HL-60 (cell line): Measurements from ENCODE around the gene MYH11.
"Not testable (repeated sequence)": the region's sequence is repeated elsewhere in the genome, so short reads cannot be mapped to it uniquely, and the experiment has no call there.

Source experiments
- DNase-seq, 2 experiments: peaks; one replicate each; pipeline ENCODE4 v3.0.0-alpha.2; 2010 to 2020; ENCODE audit warnings: low read depth in 1 of 2, low spot score in 1 of 2
- H3K27ac ChIP-seq: fragments of 250-450 bp; sonication (Bioruptor Pico); replicated peaks from 2 replicates; pipeline ENCODE4 v1.5.1; 2020; ENCODE audit warnings: mild to moderate bottlenecking, moderate library complexity
- H3K27me3 ChIP-seq: fragments of 250-450 bp; sonication (Bioruptor Pico); 2 replicates; pipeline ENCODE4 v1.5.1; 2021; ENCODE audit warnings: mild to moderate bottlenecking, moderate library complexity; ENCODE audit not compliant: insufficient read depth, poor library complexity, severe bottlenecking
- H3K4me3 ChIP-seq: replicated peaks from 2 replicates; pipeline ENCODE4 v1.5.1; 2011; ENCODE audit warnings: mild to moderate bottlenecking, control low read depth, low read length; ENCODE audit not compliant: insufficient read depth
- GABPA ChIP-seq: IDR thresholded peaks from 2 replicates; pipeline ENCODE4 v1.6.1; 2012; ENCODE audit warnings: low read depth
- POLR2AphosphoS5 ChIP-seq: IDR thresholded peaks from 2 replicates; pipeline ENCODE4 v1.6.1; 2012; ENCODE audit warnings: low read depth
- REST ChIP-seq: IDR thresholded peaks from 2 replicates; pipeline ENCODE4 v1.6.1; 2012; ENCODE audit warnings: low read depth; ENCODE audit not compliant: insufficient replicate concordance
- SPI1 ChIP-seq: IDR thresholded peaks from 2 replicates; pipeline ENCODE4 v1.6.1; 2012; ENCODE audit warnings: low read depth, mild to moderate bottlenecking, borderline replicate concordance
- TF ChIP-seq, protein P1 (sequence below): IDR thresholded peaks from one replicate; pipeline ENCODE4 v1.5.1; 2011; ENCODE audit warnings: low read length, control low read depth, inconsistent platforms; ENCODE audit not compliant: insufficient read depth

The MYH11 gene

DNA sequence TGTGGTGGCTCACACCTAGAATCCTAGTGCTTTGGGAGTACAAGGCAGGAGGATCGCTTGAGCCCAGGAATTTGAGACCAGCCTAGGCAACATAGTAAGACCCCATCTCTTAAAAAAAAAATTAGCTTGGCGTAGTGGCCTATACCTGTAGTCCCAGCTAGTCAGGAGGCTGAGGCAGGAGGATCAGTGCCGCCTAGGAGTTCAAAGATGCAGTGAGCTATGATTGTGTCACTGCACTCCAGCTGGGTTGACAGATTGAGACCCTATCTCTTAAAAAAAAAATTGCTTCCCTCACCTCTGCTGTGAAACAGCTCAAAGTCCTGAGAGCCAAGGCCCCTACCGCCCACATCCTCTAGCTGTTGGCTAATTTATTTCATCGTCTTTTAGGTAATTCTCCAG lies 196.6 kb downstream of the MYH11 start:
- no peaks in the 10 kb centered on the region for H3K27me3 ChIP-seq
- no peak overlapping the region for H3K4me3 ChIP-seq
- DNase-seq = no peak
- TF ChIP-seq REST (no peak), SPI1 (no peak), GABPA (no peak), POLR2AphosphoS5 (no peak)
- TF ChIP-seq, protein P1, sequence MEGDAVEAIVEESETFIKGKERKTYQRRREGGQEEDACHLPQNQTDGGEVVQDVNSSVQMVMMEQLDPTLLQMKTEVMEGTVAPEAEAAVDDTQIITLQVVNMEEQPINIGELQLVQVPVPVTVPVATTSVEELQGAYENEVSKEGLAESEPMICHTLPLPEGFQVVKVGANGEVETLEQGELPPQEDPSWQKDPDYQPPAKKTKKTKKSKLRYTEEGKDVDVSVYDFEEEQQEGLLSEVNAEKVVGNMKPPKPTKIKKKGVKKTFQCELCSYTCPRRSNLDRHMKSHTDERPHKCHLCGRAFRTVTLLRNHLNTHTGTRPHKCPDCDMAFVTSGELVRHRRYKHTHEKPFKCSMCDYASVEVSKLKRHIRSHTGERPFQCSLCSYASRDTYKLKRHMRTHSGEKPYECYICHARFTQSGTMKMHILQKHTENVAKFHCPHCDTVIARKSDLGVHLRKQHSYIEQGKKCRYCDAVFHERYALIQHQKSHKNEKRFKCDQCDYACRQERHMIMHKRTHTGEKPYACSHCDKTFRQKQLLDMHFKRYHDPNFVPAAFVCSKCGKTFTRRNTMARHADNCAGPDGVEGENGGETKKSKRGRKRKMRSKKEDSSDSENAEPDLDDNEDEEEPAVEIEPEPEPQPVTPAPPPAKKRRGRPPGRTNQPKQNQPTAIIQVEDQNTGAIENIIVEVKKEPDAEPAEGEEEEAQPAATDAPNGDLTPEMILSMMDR = no peak
- no peak overlapping the region for H3K27ac ChIP-seq

DNA sequence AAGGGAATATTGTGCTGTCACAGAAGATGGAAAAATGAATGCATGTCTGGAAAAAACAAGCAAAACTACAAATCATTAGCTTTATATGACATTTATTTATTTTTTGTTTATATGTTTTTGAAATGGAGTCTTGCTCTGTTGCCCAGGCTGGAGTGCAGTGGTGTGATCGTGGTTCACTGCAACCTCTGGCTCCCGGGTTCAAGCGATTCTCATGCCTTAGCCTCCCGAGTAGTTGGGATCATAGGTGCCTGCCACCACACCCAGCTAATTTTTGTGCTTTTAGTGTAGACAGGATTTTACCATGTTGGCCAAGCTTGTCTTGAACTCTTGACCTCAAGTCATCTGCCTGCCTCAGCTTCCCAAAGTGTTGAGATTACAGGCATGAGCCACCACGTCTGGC lies 198.3 kb downstream of the MYH11 start:
- TF ChIP-seq GABPA = no peak
- no peak for DNase-seq
- Histone ChIP-seq H3K27me3 (no peaks in the 10 kb centered on the region), H3K4me3 (no peak overlapping the region), H3K27ac (no peak overlapping the region)

DNA sequence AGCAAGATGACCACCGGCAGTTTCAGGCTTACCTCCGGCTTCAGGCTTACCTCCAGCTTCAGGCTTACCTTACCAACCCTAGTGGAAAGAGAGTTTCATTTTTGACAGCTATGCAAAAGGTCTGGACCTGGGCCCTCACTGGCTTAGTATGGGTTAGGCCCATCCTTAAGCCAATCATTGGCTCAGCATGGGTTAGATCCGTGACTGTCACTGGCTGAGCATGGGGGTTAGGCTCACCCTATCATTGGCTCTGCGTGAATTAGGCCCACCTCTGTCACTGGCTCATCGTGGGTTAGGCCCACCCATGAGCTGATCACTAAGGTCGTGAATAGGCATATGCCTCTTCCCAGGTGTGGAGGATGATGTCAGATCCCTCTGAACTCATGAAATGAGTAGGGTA lies 198.7 kb downstream of the MYH11 start:
- DNase-seq = no peak
- Histone ChIP-seq H3K27me3 (no peaks in the 10 kb centered on the region), H3K4me3 (no peak overlapping the region), H3K27ac (no peak overlapping the region)
- TF ChIP-seq REST = no peak

DNA sequence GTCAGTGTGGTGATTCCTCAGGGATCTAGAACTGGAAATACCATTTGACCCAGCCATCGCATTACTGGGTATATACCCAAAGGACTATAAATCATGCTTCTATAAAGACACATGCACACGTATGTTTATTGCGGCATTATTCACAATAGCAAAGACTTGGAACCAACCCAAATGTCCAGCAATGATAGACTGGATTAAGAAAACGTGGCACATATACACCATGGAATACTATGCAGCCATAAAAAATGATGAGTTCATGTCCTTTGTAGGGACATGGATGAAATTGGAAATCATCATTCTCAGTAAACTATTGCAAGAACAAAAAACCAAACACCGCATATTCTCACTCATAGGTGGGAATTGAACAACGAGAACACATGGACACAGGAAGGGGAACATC lies 201.3 kb downstream of the MYH11 start:
- not testable (repeated sequence) for H3K27me3 ChIP-seq, H3K4me3 ChIP-seq, H3K27ac ChIP-seq, DNase-seq

DNA sequence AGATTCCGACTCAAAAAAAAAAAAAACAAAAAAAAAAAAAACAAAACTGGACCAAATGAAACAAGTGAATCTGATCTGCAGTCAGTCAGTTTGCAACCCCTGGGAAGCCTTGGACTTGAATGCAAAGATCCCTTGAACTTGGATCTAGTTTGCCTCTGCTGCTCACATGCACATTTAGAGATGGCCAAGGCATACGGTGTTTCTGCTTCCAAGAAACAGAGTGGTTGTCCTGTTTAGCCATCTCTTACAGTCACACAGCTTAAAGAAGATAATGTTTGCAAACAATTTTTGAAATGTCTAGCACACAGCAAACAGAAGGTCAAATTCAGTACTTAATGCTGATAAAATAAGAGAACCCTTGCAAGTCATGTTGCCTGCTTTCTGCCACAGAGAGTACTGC lies 202.2 kb downstream of the MYH11 start:
- no peak overlapping the region for H3K27ac ChIP-seq
- no peaks in the 10 kb centered on the region for H3K27me3 ChIP-seq
- TF ChIP-seq POLR2AphosphoS5 = no peak
- no peak for TF ChIP-seq GABPA
- TF ChIP-seq SPI1 = no peak
- no peak for DNase-seq
- H3K4me3 ChIP-seq = no peak overlapping the region

- Histone ChIP-seq H3K27ac (no peak overlapping the region), H3K27me3 (no peaks in the 10 kb centered on the region), H3K4me3 (no peak overlapping the region)
- TF ChIP-seq, protein P1 = no peak
- DNase-seq = no peak
Measured at GRCh38 chr16:15653227-15653626, 203.6 kb downstream of the MYH11 start.
